Gastroesophageal sphincter (tissue), 3 donors: ENCODE results near the gene RALGAPB.

Experiments used
- EP300 ChIP-seq: sonication (generic); formaldehyde crosslinking; IDR thresholded peaks from one replicate; pipeline ENCODE4 v1.6.1; 2017; ENCODE audit warnings: antibody characterized with exemption, mild to moderate bottlenecking
- POLR2A ChIP-seq, 2 donors: fragments of 450-650 bp; IDR thresholded peaks; one replicate each; pipeline ENCODE4 v1.6.1; 2017; ENCODE audit warnings: antibody characterized with exemption in 2 of 2, mild to moderate bottlenecking in 2 of 2, moderate library complexity in 1 of 2
- TF ChIP-seq, protein P1 (sequence below), 4 experiments: fragments of 200-600 bp in 2 of 4; fragments of 450-650 bp in 2 of 4; sonication (generic) in 1 of 4; IDR thresholded peaks; one replicate each; pipeline ENCODE4 v1.5.1; 2017 to 2019; ENCODE audit warnings: antibody characterized with exemption in 4 of 4, mild to moderate bottlenecking in 2 of 4, moderate library complexity in 2 of 4

DNA sequence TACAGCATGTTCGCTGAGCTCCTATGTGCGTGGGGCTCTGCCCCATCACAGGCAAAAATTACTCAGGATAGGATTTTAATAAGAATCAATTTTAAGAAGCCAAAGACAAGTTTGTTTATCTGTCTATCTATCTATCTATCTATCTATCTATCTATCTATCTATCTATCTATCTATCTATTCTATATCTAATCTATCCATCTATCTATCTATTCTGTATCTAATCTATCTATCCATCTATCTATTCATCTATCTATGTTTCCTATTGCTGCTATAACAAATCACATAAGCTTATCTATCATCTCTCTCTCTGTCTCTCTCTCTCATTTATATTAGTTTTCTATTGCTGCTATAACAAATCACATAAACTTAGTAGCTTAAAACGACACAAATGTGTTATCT is 130.6 kb downstream of the RALGAPB start:
- TF ChIP-seq, protein P1, sequence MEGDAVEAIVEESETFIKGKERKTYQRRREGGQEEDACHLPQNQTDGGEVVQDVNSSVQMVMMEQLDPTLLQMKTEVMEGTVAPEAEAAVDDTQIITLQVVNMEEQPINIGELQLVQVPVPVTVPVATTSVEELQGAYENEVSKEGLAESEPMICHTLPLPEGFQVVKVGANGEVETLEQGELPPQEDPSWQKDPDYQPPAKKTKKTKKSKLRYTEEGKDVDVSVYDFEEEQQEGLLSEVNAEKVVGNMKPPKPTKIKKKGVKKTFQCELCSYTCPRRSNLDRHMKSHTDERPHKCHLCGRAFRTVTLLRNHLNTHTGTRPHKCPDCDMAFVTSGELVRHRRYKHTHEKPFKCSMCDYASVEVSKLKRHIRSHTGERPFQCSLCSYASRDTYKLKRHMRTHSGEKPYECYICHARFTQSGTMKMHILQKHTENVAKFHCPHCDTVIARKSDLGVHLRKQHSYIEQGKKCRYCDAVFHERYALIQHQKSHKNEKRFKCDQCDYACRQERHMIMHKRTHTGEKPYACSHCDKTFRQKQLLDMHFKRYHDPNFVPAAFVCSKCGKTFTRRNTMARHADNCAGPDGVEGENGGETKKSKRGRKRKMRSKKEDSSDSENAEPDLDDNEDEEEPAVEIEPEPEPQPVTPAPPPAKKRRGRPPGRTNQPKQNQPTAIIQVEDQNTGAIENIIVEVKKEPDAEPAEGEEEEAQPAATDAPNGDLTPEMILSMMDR (IDR thresholded peaks at IDR 0.05), result no peak
- TF ChIP-seq POLR2A (IDR thresholded peaks at IDR 0.05) (no peak), EP300 (no peak)
